Erythroblast (primary cell): Measurements from ENCODE around the gene YAP1.

Experiments
- GATA1 ChIP-seq: IDR thresholded peaks from 2 replicates; pipeline ENCODE4 v1.6.1; 2011; ENCODE audit warnings: low read depth, mild to moderate bottlenecking, control low read depth, low read length, moderate library complexity
- POLR2A ChIP-seq: IDR thresholded peaks from 2 replicates; pipeline ENCODE4 v1.6.1; 2011; ENCODE audit warnings: mild to moderate bottlenecking, low read length

GRCh38 chr11:102279641-102280170 is 169.5 kb downstream of the YAP1 start:
- TF ChIP-seq POLR2A (no peak), GATA1 (no peak)
